ENCODE results near the gene BEND3.

DNA sequence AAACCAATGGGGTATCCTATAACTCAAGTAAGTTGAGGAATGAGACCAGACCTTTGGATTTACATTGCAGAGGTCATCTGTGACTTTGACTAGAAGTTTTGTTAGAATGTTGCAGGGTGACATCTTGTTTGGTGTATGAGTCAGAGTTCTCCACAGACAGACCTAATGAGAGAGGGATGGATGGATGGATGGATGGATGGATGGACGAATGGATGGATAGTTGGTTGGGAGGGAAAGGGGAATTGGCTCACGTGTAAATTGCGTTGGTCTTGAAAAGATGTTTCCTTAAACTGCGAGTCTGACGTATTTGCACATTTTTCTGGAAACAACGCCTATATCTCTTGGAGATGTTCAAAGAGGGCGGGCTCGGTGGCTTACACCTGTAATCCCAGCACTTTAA, 88.3 kb downstream of the BEND3 start:
- no peak for TF ChIP-seq EP300 (IDR thresholded peaks at IDR 0.05; ENCODE audit: borderline replicate concordance in 1 of 2, control insufficient read depth in 1 of 2, low read depth in 2 of 2, low read length in 2 of 2)
- TF ChIP-seq TAF1 (IDR thresholded peaks at IDR 0.05; ENCODE audit: borderline replicate concordance, low read depth, low read length) = no peak
- no peak for TF ChIP-seq BHLHE40 (IDR thresholded peaks at IDR 0.05; ENCODE audit: borderline replicate concordance in 1 of 2, low read depth in 2 of 2, low read length in 1 of 2)
- TF ChIP-seq, protein P1, sequence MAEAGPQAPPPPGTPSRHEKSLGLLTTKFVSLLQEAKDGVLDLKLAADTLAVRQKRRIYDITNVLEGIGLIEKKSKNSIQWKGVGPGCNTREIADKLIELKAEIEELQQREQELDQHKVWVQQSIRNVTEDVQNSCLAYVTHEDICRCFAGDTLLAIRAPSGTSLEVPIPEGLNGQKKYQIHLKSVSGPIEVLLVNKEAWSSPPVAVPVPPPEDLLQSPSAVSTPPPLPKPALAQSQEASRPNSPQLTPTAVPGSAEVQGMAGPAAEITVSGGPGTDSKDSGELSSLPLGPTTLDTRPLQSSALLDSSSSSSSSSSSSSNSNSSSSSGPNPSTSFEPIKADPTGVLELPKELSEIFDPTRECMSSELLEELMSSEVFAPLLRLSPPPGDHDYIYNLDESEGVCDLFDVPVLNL (IDR thresholded peaks at IDR 0.05; ENCODE audit: low read depth, low read length) = no peak
- TF ChIP-seq JUND (IDR thresholded peaks at IDR 0.05; ENCODE audit: low read depth, low read length) = no peak
- no peak for TF ChIP-seq POLR2AphosphoS5 (IDR thresholded peaks at IDR 0.05; ENCODE audit: low read length)
- no peak for TF ChIP-seq HDAC6 (IDR thresholded peaks at IDR 0.05; ENCODE audit: unreplicated experiment)
- no peak for TF ChIP-seq POLR2A (IDR thresholded peaks at IDR 0.05; ENCODE audit: low read depth, low read length)

Data from GM12878 (cell line).